GM12878 (cell line): Measurements from ENCODE around the gene SAMHD1. TPM values are rescaled to one million over a fixed set of nuclear protein-coding genes. Genes with fewer than 3 reads are reported as not detected.

ENCODE experiments used
- ATAC-seq: fragments of 200-7000 bp; cut with Tn5 transposase; 3 replicates; pipeline ENCODE4 v1.9.1; 2020; ENCODE audit warnings: mild to moderate bottlenecking, moderate library complexity
- BruUV-seq: library from RNA; stranded (reverse); fragments of 400-500 nt; replicated peaks from 2 replicates; lab custom pipeline; 2021; lab: Mats Ljungman, UMichigan
- CTCF ChIA-PET: fragments of 300-600 bp; sonication (Branson Sonifier 250); formaldehyde crosslinking; extraction: SDS; loops from one replicate; lab custom pipeline; 2021; ENCODE audit warnings: inconsistent platforms; lab: Yijun Ruan, JAX
- POLR2A ChIA-PET: fragments of 350-600 bp; formaldehyde crosslinking; extraction: SDS; loops from one replicate; lab custom pipeline; 2021; ENCODE audit warnings: inconsistent platforms; lab: Charles Lee
- RAD21 ChIA-PET: fragments of 300-600 bp; sonication (Branson Sonifier 250); formaldehyde crosslinking; loops from one replicate; lab custom pipeline; 2023; ENCODE audit warnings: antibody characterized with exemption; ENCODE audit not compliant: unreplicated experiment; lab: Charles Lee
- SMC1A ChIA-PET: fragments of 300-600 bp; sonication (Branson Sonifier 250); formaldehyde crosslinking; loops from one replicate; lab custom pipeline; 2023; ENCODE audit not compliant: unreplicated experiment, uncharacterized antibody; lab: Charles Lee
- DNase-seq: peaks from one replicate; pipeline ENCODE4 v3.0.0-alpha.2; 2011; ENCODE audit warnings: low read depth, low spot score
- FAIRE-seq: peaks from 3 replicates; lab custom pipeline; 2011; peaks lifted over from hg19 to GRCh38; lab: Jason Lieb, UNC
- H2AFZ ChIP-seq: 2 replicates; pipeline ENCODE4 v1.6.0; 2011; ENCODE audit warnings: low read depth, low read length, control low read depth; ENCODE audit not compliant: control insufficient read depth
- H3K27ac ChIP-seq: 2 replicates; pipeline ENCODE4 v1.5.1; 2011; ENCODE audit warnings: control low read depth; ENCODE audit not compliant: control insufficient read depth, insufficient read depth
- H3K27me3 ChIP-seq, 2 experiments: replicated peaks in 1 of 2; 2 replicates each; pipeline versions ENCODE4 v1.6.0 to v1.6.1; 2011; ENCODE audit warnings: low read length in 1 of 2; ENCODE audit not compliant: control insufficient read depth in 2 of 2, insufficient read depth in 2 of 2
- H3K36me3 ChIP-seq, 2 experiments: 2 replicates each; pipeline ENCODE4 v1.5.1; 2011; ENCODE audit warnings: low read length in 1 of 2; ENCODE audit not compliant: control insufficient read depth in 2 of 2, insufficient read depth in 2 of 2
- H3K4me1 ChIP-seq: 2 replicates; pipeline ENCODE4 v1.6.1; 2011; ENCODE audit warnings: mild to moderate bottlenecking, low read length, moderate library complexity, mixed read lengths; ENCODE audit not compliant: control insufficient read depth, insufficient read depth
- H3K4me2 ChIP-seq: 2 replicates; pipeline ENCODE4 v1.6.0; 2011; ENCODE audit warnings: control low read depth; ENCODE audit not compliant: control insufficient read depth, insufficient read depth
- H3K4me3 ChIP-seq: fragments of 200-600 bp; sonication (generic); 2 replicates; pipeline ENCODE4 v1.5.1; 2016
- H3K79me2 ChIP-seq: 2 replicates; pipeline ENCODE4 v1.6.0; 2011; ENCODE audit warnings: low read length; ENCODE audit not compliant: control insufficient read depth, insufficient read depth
- H3K9ac ChIP-seq: 2 replicates; pipeline ENCODE4 v1.8.0; 2011; ENCODE audit warnings: low read length, control low read depth, mixed read lengths; ENCODE audit not compliant: control insufficient read depth, insufficient read depth
- H3K9me3 ChIP-seq: replicated peaks from 3 replicates; pipeline ENCODE4 v1.5.1; 2011; ENCODE audit warnings: mild to moderate bottlenecking, low read length; ENCODE audit not compliant: control insufficient read depth, insufficient read depth
- H4K20me1 ChIP-seq: 2 replicates; pipeline ENCODE4 v1.6.0; 2011; ENCODE audit not compliant: control insufficient read depth, insufficient read depth
- BRCA1 ChIP-seq: IDR thresholded peaks from 2 replicates; pipeline ENCODE4 v1.6.1; 2011; ENCODE audit warnings: low read depth, low read length, improper control_type of control experiment
- CUX1 ChIP-seq: IDR thresholded peaks from 2 replicates; pipeline ENCODE4 v1.6.1; 2012; ENCODE audit warnings: improper control_type of control experiment, low read depth, low read length; ENCODE audit not compliant: insufficient replicate concordance
- JUND ChIP-seq: IDR thresholded peaks from 2 replicates; pipeline ENCODE4 v1.6.1; 2012; ENCODE audit warnings: low read depth, mild to moderate bottlenecking, low read length, improper control_type of control experiment, moderate library complexity
- PBX3 ChIP-seq: IDR thresholded peaks from 2 replicates; pipeline ENCODE4 v1.6.1; 2011; ENCODE audit warnings: mild to moderate bottlenecking, low read depth, low read length, moderate library complexity; ENCODE audit not compliant: insufficient replicate concordance
- RELA ChIP-seq: fragments of 450-650 bp; IDR thresholded peaks from 2 replicates; pipeline ENCODE4 v1.8.0; 2014; ENCODE audit warnings: borderline replicate concordance; ENCODE audit not compliant: partially characterized antibody
- in situ Hi-C: fragments of 300-500 bp; cut with MboI; formaldehyde crosslinking; loops from 9 replicates; pipeline ENCODE4 v1.14.3; 2018; ENCODE audit warnings: mixed read lengths
- intact Hi-C: fragments of 100-400 bp; cut with micrococcal nuclease; formaldehyde crosslinking; loops from one replicate; pipeline ENCODE4 v1.14.2; 2022; ENCODE audit not compliant: unreplicated experiment
- polyA plus RNA-seq, 11 experiments: library from polyadenylated mRNA; depleted of rRNA in 4 of 11; unstranded in 6 of 11; stranded (reverse) in 5 of 11; fragments of >200 nt; fragmentation: Nextera tagmentation in 4 of 11; fragmentation: Illumina TruSeq in 1 of 11; extraction: Ambion mirVana in 4 of 11; extraction: Trizol in 1 of 11; gene quantifications; 1 replicate in 1 of 11; 2 replicates in 10 of 11; pipeline versions ENCODE4 v1.2.1 to v1.2.3, GENCODE V29; 2011 to 2016; ENCODE audit warnings: inconsistent platforms in 2 of 11, missing spikeins in 2 of 11, low read depth in 1 of 11
- total RNA-seq, 4 experiments: library from RNA; depleted of rRNA in 3 of 4; stranded (reverse); fragments of >200 nt in 3 of 4; fragmentation: Illumina TruSeq in 1 of 4; extraction: Trizol in 1 of 4; gene quantifications; 2 replicates each; pipeline versions ENCODE4 v1.2.1 to v1.2.3, GENCODE V29; 2013 to 2021

The SAMHD1 gene
- total and polyA plus RNA-seq, 10 of the 15 experiments (the other 5 are each of a cell fraction or from before 2014, with no cell fraction given), result 20.5 to 47.9 (median 38.8) TPM

GRCh38 chr20:36941401-36941835 lies 10.1 kb downstream of the SAMHD1 start (continued):
- TF ChIP-seq CUX1 (no peak), PBX3 (no peak), JUND (no peak), RELA (no peak), BRCA1 (no peak)

GRCh38 chr20:36937402-36937770 lies 14.1 kb downstream of the SAMHD1 start:
- no peak for TF ChIP-seq CUX1
- H3K4me1 ChIP-seq, result no peaks in the 10 kb centered on the region
- H3K79me2 ChIP-seq, result no peaks in the 10 kb centered on the region
- intact Hi-C loops (no loop called here), in situ Hi-C loops (no loop called here)
- FAIRE-seq (no peak), DNase-seq (no peak), ATAC-seq (no peak)
- no peak overlapping the region for H2AFZ ChIP-seq
- H3K9me3 ChIP-seq, result no peaks in the 10 kb centered on the region
- H3K27me3 ChIP-seq, result no peaks in the 10 kb centered on the region
- no peak overlapping the region for H3K27ac ChIP-seq
- H3K36me3 ChIP-seq, result peaks cover 1 to 11% of the 10 kb centered on the region in 2 experiments; a peak in 3 of 4 replicates
- H3K9ac ChIP-seq, result no peak overlapping the region
- ChIA-PET SMC1A (interaction anchor here (1.4 kb wide), 1 partner anchor 19 kb away, joined by 3 read pairs; no protein-coding TSS in a partner anchor), RAD21 (no interaction called here), POLR2A (no interaction called here), CTCF (no interaction called here)
- no peak overlapping the region for H3K4me2 ChIP-seq
- no peaks in the 10 kb centered on the region; the same call in 1 of the 2 replicates for H4K20me1 ChIP-seq
- H3K4me3 ChIP-seq, result no peak overlapping the region
- BruUV-seq, result no TSS peak
